Measurements from ENCODE around the gene RGS9. TPM values are rescaled to one million over a fixed set of nuclear protein-coding genes. Genes with fewer than 3 reads are reported as not detected.

Gene RGS9
- total and polyA plus RNA-seq, 2 of the 13 experiments (the other 11 are each of a cell fraction or from before 2014, with no cell fraction given): 0.44 to 0.74 TPM

DNA sequence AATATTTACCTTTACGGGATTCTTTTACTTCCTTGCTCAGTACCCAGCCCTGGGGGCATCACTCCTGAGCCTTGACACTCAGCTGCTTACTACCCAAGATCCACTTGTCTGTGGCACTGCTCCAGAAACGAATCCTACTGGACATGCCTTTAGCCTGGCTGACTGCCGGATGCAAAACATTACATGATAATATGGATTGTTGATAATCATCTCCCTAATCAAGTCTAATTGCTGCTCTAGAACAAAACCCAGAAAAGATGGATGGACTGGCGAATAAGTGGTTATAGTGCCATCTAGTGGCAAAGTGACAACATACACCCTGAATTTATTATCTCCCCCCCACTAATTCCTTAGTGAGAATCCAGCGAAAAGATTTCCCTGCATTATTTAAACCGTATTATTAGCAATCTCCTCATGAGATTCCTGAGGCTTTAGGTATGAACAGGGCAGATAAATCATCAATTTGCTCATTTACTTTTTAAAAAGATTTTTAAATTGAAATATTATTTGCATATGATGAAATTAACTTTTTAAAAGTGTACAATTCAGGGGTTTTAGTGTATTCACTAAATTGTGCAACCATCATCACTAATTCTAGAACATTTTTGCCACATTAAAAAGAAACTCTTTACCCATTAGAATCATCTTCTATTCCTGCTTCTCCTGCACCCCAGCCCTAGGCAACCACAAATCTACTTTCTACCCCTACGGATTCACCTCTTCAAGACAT lies 61.6 kb downstream of the RGS9 start (continued):
- TF ChIP-seq MAFK (conservative IDR thresholded peaks at IDR 0.05 in 1 of 2, IDR thresholded peaks at IDR 0.05 in 1 of 2; ENCODE audit: low read length in 2 of 2) (peak in 1 of 2 experiments; percentile 55; a peak in 1 of 4 replicates), ZNF550 (CRISPR knock-in tag; IDR thresholded peaks at IDR 0.05; ENCODE audit: borderline replicate concordance) (no peak), KMT2A (CRISPR knock-in tag; IDR thresholded peaks at IDR 0.05) (no peak), IKZF1 (IDR thresholded peaks at IDR 0.05) (no peak), ZNF569 (CRISPR knock-in tag; IDR thresholded peaks at IDR 0.05; ENCODE audit: borderline replicate concordance) (no peak), HDAC1 (CRISPR knock-in tag; IDR thresholded peaks at IDR 0.05) (no peak)
- TF ChIP-seq, protein P1, sequence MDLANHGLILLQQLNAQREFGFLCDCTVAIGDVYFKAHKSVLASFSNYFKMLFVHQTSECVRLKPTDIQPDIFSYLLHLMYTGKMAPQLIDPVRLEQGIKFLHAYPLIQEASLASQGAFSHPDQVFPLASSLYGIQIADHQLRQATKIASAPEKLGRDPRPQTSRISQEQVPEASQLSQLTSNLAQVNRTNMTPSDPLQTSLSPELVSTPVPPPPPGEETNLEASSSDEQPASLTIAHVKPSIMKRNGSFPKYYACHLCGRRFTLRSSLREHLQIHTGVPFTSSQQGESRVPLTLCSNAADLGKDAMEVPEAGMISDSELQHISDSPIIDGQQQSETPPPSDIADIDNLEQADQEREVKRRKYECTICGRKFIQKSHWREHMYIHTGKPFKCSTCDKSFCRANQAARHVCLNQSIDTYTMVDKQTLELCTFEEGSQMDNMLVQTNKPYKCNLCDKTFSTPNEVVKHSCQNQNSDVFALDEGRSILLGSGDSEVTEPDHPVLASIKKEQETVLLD (CRISPR knock-in tag; IDR thresholded peaks at IDR 0.05; ENCODE audit: low read depth): no peak
- TF ChIP-seq, protein P2, sequence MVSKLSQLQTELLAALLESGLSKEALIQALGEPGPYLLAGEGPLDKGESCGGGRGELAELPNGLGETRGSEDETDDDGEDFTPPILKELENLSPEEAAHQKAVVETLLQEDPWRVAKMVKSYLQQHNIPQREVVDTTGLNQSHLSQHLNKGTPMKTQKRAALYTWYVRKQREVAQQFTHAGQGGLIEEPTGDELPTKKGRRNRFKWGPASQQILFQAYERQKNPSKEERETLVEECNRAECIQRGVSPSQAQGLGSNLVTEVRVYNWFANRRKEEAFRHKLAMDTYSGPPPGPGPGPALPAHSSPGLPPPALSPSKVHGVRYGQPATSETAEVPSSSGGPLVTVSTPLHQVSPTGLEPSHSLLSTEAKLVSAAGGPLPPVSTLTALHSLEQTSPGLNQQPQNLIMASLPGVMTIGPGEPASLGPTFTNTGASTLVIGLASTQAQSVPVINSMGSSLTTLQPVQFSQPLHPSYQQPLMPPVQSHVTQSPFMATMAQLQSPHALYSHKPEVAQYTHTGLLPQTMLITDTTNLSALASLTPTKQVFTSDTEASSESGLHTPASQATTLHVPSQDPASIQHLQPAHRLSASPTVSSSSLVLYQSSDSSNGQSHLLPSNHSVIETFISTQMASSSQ (IDR thresholded peaks at IDR 0.05; ENCODE audit: low read depth): no peak
- TF ChIP-seq, protein P2 (CRISPR knock-in tag; IDR thresholded peaks at IDR 0.05; ENCODE audit: borderline replicate concordance): no peak
- TF ChIP-seq, protein P3, sequence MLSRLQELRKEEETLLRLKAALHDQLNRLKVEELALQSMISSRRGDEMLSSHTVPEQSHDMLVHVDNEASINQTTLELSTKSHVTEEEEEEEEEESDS (CRISPR knock-in tag; IDR thresholded peaks at IDR 0.05; ENCODE audit: borderline replicate concordance): no peak
- TF ChIP-seq, protein P4, sequence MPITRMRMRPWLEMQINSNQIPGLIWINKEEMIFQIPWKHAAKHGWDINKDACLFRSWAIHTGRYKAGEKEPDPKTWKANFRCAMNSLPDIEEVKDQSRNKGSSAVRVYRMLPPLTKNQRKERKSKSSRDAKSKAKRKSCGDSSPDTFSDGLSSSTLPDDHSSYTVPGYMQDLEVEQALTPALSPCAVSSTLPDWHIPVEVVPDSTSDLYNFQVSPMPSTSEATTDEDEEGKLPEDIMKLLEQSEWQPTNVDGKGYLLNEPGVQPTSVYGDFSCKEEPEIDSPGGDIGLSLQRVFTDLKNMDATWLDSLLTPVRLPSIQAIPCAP (CRISPR knock-in tag; IDR thresholded peaks at IDR 0.05; ENCODE audit: low read depth): no peak
- TF ChIP-seq, protein P5, sequence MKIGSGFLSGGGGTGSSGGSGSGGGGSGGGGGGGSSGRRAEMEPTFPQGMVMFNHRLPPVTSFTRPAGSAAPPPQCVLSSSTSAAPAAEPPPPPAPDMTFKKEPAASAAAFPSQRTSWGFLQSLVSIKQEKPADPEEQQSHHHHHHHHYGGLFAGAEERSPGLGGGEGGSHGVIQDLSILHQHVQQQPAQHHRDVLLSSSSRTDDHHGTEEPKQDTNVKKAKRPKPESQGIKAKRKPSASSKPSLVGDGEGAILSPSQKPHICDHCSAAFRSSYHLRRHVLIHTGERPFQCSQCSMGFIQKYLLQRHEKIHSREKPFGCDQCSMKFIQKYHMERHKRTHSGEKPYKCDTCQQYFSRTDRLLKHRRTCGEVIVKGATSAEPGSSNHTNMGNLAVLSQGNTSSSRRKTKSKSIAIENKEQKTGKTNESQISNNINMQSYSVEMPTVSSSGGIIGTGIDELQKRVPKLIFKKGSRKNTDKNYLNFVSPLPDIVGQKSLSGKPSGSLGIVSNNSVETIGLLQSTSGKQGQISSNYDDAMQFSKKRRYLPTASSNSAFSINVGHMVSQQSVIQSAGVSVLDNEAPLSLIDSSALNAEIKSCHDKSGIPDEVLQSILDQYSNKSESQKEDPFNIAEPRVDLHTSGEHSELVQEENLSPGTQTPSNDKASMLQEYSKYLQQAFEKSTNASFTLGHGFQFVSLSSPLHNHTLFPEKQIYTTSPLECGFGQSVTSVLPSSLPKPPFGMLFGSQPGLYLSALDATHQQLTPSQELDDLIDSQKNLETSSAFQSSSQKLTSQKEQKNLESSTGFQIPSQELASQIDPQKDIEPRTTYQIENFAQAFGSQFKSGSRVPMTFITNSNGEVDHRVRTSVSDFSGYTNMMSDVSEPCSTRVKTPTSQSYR (CRISPR knock-in tag; IDR thresholded peaks at IDR 0.05; ENCODE audit: borderline replicate concordance): no peak

All from HepG2 (cell line).